Parathyroid adenoma (tissue), 2 donors: Measurements from ENCODE around the gene KCNE2.
A peak's percentile ranks its signal among the peaks of the same experiment; 100 is the strongest.

Source experiments
- H2AFZ ChIP-seq: fragments of 300-600 bp; sonication (generic); one replicate; pipeline ENCODE4 v1.7.0; 2017; ENCODE audit warnings: antibody characterized with exemption, mild to moderate bottlenecking
- H3K27ac ChIP-seq: fragments of 300-600 bp; sonication (generic); one replicate; pipeline ENCODE4 v1.7.0; 2017
- H3K27me3 ChIP-seq: fragments of 300-600 bp; sonication (generic); one replicate; pipeline ENCODE4 v1.7.0; 2017; ENCODE audit warnings: low read length; ENCODE audit not compliant: control insufficient read depth, insufficient read depth
- H3K36me3 ChIP-seq: fragments of 300-600 bp; sonication (generic); one replicate; pipeline ENCODE4 v1.7.0; 2017; ENCODE audit warnings: low read length; ENCODE audit not compliant: control insufficient read depth, insufficient read depth
- H3K4me1 ChIP-seq: fragments of 300-600 bp; sonication (generic); one replicate; pipeline ENCODE4 v1.7.0; 2017; ENCODE audit warnings: control low read depth
- H3K4me2 ChIP-seq: fragments of 300-600 bp; sonication (generic); one replicate; pipeline ENCODE4 v1.7.0; 2017; ENCODE audit warnings: low read length
- H3K4me3 ChIP-seq: fragments of 300-600 bp; sonication (generic); one replicate; pipeline ENCODE4 v1.7.0; 2017; ENCODE audit warnings: low read depth, low read length
- H3K79me2 ChIP-seq: fragments of 300-600 bp; sonication (generic); one replicate; pipeline ENCODE4 v1.7.0; 2017; ENCODE audit warnings: control low read depth
- H3K9ac ChIP-seq: fragments of 300-600 bp; sonication (generic); one replicate; pipeline ENCODE4 v1.7.0; 2017; ENCODE audit warnings: mild to moderate bottlenecking
- H3K9me3 ChIP-seq: fragments of 300-600 bp; sonication (generic); one replicate; pipeline ENCODE4 v1.7.0; 2017; ENCODE audit warnings: low read length; ENCODE audit not compliant: control insufficient read depth
- TF ChIP-seq, protein P1 (sequence below): fragments of 300-600 bp; sonication (generic); IDR thresholded peaks from one replicate; pipeline ENCODE4 v1.7.0; 2017; ENCODE audit warnings: antibody characterized with exemption, mild to moderate bottlenecking
- donor health status: primary hyperparathyroidism.

The KCNE2 gene

DNA sequence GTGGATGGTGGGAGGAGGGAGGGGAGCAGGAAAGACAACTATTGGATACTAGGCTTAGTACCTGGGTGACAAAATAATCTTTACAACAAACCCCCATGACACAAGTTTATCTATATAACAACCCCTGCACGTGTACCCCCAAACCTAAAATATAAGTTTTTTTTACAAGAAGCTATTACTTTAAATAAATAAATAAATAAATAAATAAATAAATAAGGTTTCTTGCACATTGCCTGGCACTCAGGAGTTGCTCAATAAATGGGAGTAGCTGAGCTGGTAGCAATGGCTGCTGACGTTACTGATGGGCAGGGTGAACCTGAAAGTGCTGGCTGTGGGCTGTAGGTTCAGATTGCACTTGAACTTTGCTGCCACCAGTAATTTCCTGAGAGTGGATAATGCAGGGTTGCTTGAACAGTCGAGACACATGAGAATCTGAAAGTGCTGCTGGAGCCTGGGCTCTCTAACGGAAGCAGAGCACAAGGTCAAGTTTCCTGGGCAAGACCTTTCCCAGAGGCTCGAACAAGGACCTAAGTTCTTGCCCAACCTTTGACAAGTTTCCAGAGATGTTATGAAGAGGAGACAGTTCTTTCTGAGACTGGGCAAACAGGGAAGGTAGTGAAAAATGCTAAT, 14.8 kb upstream of the KCNE2 start:
- no peak overlapping the region for H3K9ac ChIP-seq
- H3K9me3 ChIP-seq: no peaks in the 10 kb centered on the region
- H3K36me3 ChIP-seq: no peaks in the 10 kb centered on the region
- no peak overlapping the region for H3K4me2 ChIP-seq
- H2AFZ ChIP-seq: no peak overlapping the region
- H3K4me3 ChIP-seq: no peak overlapping the region
- no peaks in the 10 kb centered on the region for H3K4me1 ChIP-seq
- H3K27me3 ChIP-seq: no peaks in the 10 kb centered on the region
- H3K27ac ChIP-seq: no peak overlapping the region
- H3K79me2 ChIP-seq: no peaks in the 10 kb centered on the region
- TF ChIP-seq, protein P1, sequence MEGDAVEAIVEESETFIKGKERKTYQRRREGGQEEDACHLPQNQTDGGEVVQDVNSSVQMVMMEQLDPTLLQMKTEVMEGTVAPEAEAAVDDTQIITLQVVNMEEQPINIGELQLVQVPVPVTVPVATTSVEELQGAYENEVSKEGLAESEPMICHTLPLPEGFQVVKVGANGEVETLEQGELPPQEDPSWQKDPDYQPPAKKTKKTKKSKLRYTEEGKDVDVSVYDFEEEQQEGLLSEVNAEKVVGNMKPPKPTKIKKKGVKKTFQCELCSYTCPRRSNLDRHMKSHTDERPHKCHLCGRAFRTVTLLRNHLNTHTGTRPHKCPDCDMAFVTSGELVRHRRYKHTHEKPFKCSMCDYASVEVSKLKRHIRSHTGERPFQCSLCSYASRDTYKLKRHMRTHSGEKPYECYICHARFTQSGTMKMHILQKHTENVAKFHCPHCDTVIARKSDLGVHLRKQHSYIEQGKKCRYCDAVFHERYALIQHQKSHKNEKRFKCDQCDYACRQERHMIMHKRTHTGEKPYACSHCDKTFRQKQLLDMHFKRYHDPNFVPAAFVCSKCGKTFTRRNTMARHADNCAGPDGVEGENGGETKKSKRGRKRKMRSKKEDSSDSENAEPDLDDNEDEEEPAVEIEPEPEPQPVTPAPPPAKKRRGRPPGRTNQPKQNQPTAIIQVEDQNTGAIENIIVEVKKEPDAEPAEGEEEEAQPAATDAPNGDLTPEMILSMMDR: no peak

DNA sequence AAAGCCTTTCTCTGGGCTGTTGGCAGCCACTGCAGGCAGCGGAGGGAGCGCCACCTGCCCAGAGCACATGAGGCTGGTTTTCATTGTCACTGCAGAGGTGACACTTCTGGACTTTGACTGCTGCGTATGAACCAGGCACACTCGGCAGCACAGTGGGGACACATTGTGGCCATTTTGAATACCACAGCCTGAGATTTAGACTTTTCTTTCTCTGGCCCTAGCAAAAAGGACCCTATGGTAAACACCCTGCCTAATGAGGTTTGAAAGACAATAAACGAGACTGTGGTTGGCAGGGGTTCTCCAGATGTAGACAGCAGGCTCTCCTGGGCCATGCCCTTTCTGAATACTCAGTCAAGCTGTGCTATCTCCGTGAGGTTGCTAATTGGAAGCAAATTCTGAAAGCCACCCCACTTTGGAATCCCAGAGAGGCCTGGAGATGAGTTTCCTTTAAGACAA, 12.0 kb upstream of the KCNE2 start:
- Histone ChIP-seq H3K9ac (no peak overlapping the region), H3K4me1 (no peaks in the 10 kb centered on the region), H3K9me3 (no peaks in the 10 kb centered on the region), H3K4me3 (no peak overlapping the region), H3K79me2 (no peaks in the 10 kb centered on the region), H3K27ac (no peak overlapping the region), H3K27me3 (no peaks in the 10 kb centered on the region), H2AFZ (no peak overlapping the region), H3K4me2 (no peak overlapping the region), H3K36me3 (no peaks in the 10 kb centered on the region)
- TF ChIP-seq, protein P1: peak; percentile 58

DNA sequence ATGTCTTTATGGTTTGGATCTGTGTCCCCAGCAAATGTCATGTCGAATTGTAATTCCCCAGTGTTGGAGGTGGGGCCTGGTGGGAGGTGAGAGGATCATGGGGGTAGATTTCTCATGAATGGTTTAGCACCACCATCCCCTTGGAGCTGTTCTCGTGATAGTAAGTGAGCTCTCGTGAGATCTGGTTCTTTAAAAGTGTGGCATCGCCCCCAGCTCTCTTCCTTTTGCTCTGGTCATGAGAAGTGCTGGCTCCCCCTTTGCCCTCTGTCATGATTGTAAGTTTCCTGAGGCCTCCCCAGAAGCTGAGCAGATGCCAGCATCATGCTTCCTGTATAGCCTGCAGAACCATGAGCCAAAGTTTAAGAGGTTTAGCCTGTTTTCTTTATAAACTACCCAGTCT, 11.2 kb upstream of the KCNE2 start:
- TF ChIP-seq, protein P1: no peak
- Histone ChIP-seq H3K9me3 (no peaks in the 10 kb centered on the region), H3K9ac (no peak overlapping the region), H2AFZ (no peak overlapping the region), H3K36me3 (no peaks in the 10 kb centered on the region), H3K4me3 (no peak overlapping the region), H3K4me2 (no peak overlapping the region), H3K79me2 (no peaks in the 10 kb centered on the region), H3K27ac (no peak overlapping the region), H3K27me3 (no peaks in the 10 kb centered on the region), H3K4me1 (no peaks in the 10 kb centered on the region)

DNA sequence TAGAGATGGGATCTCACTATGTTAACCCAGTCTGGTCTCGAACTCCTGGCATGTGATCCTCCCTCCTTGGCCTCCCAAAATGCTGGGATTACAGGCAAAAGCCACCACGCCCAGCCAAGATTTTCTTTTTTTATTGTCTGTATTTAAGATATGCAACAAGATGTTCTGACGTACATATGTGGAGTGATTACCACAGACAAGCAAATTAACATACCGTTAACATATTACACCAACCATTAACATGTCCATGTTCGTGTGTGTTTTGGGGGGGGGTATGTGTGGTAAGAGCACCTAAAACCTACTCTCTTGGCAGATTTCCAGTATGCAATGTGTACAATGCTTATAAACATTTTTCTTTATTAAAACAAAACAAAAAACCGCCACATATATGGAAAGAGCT, 10.6 kb upstream of the KCNE2 start:
- Histone ChIP-seq H3K9ac (no peak overlapping the region), H3K79me2 (no peaks in the 10 kb centered on the region), H3K4me2 (no peak overlapping the region), H3K27me3 (no peaks in the 10 kb centered on the region), H3K36me3 (no peaks in the 10 kb centered on the region), H3K27ac (no peak overlapping the region), H2AFZ (no peak overlapping the region), H3K9me3 (no peaks in the 10 kb centered on the region), H3K4me3 (no peak overlapping the region), H3K4me1 (no peaks in the 10 kb centered on the region)
- TF ChIP-seq, protein P1: no peak

DNA sequence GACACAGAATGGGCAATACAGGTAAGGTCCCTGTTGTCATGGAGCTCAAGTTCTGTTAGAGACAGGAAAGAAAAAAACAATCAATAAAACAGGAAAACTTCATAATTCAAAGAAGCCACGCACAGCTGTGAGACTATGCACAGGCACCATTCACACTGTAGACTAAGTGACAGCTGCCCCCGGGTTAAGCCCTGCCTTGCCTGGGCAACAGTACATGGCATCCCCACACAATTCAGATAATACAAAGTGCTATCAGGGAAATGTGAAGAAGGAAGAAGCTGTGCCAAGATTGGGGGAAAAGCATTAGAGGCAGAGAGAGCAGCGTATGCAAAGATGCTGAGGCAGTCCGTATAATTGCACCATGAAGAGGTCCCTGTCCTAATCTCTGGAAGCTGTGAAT, 9.0 kb upstream of the KCNE2 start:
- H3K27ac ChIP-seq: no peak overlapping the region
- H3K9ac ChIP-seq: no peak overlapping the region
- H3K79me2 ChIP-seq: no peaks in the 10 kb centered on the region
- H3K4me1 ChIP-seq: no peaks in the 10 kb centered on the region
- H3K4me2 ChIP-seq: no peak overlapping the region
- H2AFZ ChIP-seq: no peak overlapping the region
- H3K9me3 ChIP-seq: no peaks in the 10 kb centered on the region
- H3K27me3 ChIP-seq: no peaks in the 10 kb centered on the region
- TF ChIP-seq, protein P1: no peak
- no peaks in the 10 kb centered on the region for H3K36me3 ChIP-seq
- H3K4me3 ChIP-seq: no peak overlapping the region
